ENCODE data around the gene HNRNPAB.

HNRNPAB gene

GRCh38 chr5:178211095-178212048 is 7.0 kb downstream of the HNRNPAB start:
- DNase-seq (ENCODE audit: low read depth in 1 of 2, low spot score in 1 of 2), result no peak

- no peak for DNase-seq (ENCODE audit: low read depth in 1 of 2, low spot score in 1 of 2)
Observed at GRCh38 chr5:178212241-178213002, 8.1 kb downstream of the HNRNPAB start.

- no peak for DNase-seq (ENCODE audit: low read depth in 1 of 2, low spot score in 1 of 2)
Observed at GRCh38 chr5:178213003-178213461, 8.7 kb downstream of the HNRNPAB start.

- no peak for DNase-seq (ENCODE audit: low read depth in 1 of 2, low spot score in 1 of 2)
Observed at GRCh38 chr5:178213748-178214151, 9.4 kb downstream of the HNRNPAB start.

- no peak for DNase-seq (ENCODE audit: low read depth in 1 of 2, low spot score in 1 of 2)
Observed at GRCh38 chr5:178214160-178214803, 9.9 kb downstream of the HNRNPAB start.

- no peak for DNase-seq (ENCODE audit: low read depth in 1 of 2, low spot score in 1 of 2)
Observed at GRCh38 chr5:178215280-178216002, 11.1 kb downstream of the HNRNPAB start.

GRCh38 chr5:178216088-178216534 is 11.8 kb downstream of the HNRNPAB start:
- DNase-seq (ENCODE audit: low read depth in 1 of 2, low spot score in 1 of 2), result no peak

GRCh38 chr5:178216779-178217178 is 12.4 kb downstream of the HNRNPAB start:
- no peak for DNase-seq (ENCODE audit: low read depth in 1 of 2, low spot score in 1 of 2)

- DNase-seq (ENCODE audit: low read depth in 1 of 2, low spot score in 1 of 2), result no peak
Observed at GRCh38 chr5:178218237-178218776, 14.0 kb downstream of the HNRNPAB start.

- no peak for DNase-seq (ENCODE audit: low read depth in 1 of 2, low spot score in 1 of 2)
Observed at GRCh38 chr5:178218827-178219226, 14.5 kb downstream of the HNRNPAB start.

- DNase-seq (ENCODE audit: low read depth in 1 of 2, low spot score in 1 of 2), result no peak
Observed at GRCh38 chr5:178221282-178221681, 16.9 kb downstream of the HNRNPAB start.

- DNase-seq (ENCODE audit: low read depth in 1 of 2, low spot score in 1 of 2), result no peak
Observed at GRCh38 chr5:178221853-178222252, 17.5 kb downstream of the HNRNPAB start.

- DNase-seq (ENCODE audit: low read depth in 1 of 2, low spot score in 1 of 2), result no peak
Observed at GRCh38 chr5:178222292-178222691, 18.0 kb downstream of the HNRNPAB start.

- DNase-seq (ENCODE audit: low read depth in 1 of 2, low spot score in 1 of 2), result no peak
Observed at GRCh38 chr5:178223196-178223773, 19.0 kb downstream of the HNRNPAB start.

GRCh38 chr5:178223828-178224335 is 19.5 kb downstream of the HNRNPAB start:
- DNase-seq (ENCODE audit: low read depth in 1 of 2, low spot score in 1 of 2), result no peak

- no peak for DNase-seq (ENCODE audit: low read depth in 1 of 2, low spot score in 1 of 2)
Observed at GRCh38 chr5:178224403-178224802, 20.1 kb downstream of the HNRNPAB start.

GRCh38 chr5:178225174-178225573 is 20.8 kb downstream of the HNRNPAB start:
- no peak for DNase-seq (ENCODE audit: low read depth in 1 of 2, low spot score in 1 of 2)

GRCh38 chr5:178227138-178227659 is 22.9 kb downstream of the HNRNPAB start:
- DNase-seq (ENCODE audit: low read depth in 1 of 2, low spot score in 1 of 2), result no peak

GRCh38 chr5:178227929-178228328 is 23.6 kb downstream of the HNRNPAB start:
- DNase-seq (ENCODE audit: low read depth in 1 of 2, low spot score in 1 of 2), result no peak

- DNase-seq (ENCODE audit: low read depth in 1 of 2, low spot score in 1 of 2), result no peak
Observed at GRCh38 chr5:178228609-178229008, 24.3 kb downstream of the HNRNPAB start.
